ENCODE results near the gene PLEKHM3. TPM values are rescaled to one million over a fixed set of nuclear protein-coding genes. Genes with fewer than 3 reads are reported as not detected.

The PLEKHM3 gene
- total and polyA plus RNA-seq, 2 experiments from 2014 or later = 6.7 to 8.0 TPM

DNA sequence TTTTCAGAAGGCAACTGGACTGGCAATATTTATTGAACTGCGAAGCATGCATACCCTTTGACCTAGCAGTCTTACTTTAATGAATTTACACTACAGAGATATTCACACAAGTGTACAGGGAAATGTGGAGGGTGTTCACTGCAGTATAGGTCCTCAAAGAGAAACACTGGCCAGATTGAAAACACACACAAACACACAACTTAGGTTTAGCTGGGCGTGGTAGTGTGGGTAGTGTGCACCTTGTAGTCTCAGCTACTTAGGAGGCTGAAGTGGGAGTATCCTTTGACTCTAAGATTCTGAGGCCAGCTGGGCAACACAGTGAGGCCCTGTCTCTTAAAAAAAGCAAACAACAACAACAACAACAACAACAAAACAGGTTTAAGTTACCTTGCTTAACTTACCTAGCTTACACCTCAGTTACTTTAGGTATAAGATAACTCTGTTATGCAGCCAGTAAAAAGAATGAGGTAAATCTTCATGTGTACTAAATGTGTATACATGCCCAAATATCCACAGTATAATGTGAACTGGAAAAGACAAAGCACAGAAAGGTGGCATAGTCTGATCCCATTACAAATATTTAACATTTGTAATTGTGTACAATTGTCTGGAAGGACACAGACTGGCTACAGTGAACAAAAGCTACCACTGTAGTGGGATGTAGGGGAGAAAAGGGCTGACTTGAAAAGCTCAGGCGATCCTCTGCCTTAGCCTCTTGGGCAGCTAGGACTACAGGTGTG, 149.7 kb downstream of the PLEKHM3 start:
- Histone ChIP-seq H3K9me3 (ENCODE audit: low read depth) (no peaks in the 10 kb centered on the region), H3K27ac (no peak overlapping the region), H3K4me3 (no peak overlapping the region), H3K27me3 (no peaks in the 10 kb centered on the region), H3K36me3 (no peaks in the 10 kb centered on the region), H3K4me1 (ENCODE audit: low read depth) (no peaks in the 10 kb centered on the region)
- TF ChIP-seq, protein P1, sequence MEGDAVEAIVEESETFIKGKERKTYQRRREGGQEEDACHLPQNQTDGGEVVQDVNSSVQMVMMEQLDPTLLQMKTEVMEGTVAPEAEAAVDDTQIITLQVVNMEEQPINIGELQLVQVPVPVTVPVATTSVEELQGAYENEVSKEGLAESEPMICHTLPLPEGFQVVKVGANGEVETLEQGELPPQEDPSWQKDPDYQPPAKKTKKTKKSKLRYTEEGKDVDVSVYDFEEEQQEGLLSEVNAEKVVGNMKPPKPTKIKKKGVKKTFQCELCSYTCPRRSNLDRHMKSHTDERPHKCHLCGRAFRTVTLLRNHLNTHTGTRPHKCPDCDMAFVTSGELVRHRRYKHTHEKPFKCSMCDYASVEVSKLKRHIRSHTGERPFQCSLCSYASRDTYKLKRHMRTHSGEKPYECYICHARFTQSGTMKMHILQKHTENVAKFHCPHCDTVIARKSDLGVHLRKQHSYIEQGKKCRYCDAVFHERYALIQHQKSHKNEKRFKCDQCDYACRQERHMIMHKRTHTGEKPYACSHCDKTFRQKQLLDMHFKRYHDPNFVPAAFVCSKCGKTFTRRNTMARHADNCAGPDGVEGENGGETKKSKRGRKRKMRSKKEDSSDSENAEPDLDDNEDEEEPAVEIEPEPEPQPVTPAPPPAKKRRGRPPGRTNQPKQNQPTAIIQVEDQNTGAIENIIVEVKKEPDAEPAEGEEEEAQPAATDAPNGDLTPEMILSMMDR (IDR thresholded peaks at IDR 0.05; ENCODE audit: low read depth, low read length) = no peak
- DNase-seq (ENCODE audit: low read depth in 1 of 2, low spot score in 1 of 2) = no peak

DNA sequence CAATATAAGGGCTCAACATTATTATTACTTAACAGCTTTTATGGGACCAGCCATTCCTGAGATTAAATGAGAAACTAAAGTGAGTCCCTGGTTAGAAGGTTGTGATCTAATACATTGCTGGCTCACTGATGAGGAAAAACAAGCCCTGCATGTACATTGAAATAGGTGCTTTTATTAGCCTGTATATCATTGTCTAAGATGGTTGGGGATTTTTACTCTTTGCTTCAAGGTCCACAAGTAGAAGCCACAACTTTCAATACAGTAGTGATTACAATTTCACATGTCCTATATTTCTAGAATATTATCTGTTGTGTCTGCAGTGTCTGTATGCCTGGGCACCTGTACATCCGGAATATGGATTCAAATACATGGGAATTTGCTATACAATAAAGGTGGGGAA, 151.5 kb downstream of the PLEKHM3 start:
- Histone ChIP-seq H3K4me1 (ENCODE audit: low read depth) (no peaks in the 10 kb centered on the region), H3K27ac (no peak overlapping the region), H3K36me3 (no peaks in the 10 kb centered on the region), H3K4me3 (no peak overlapping the region), H3K27me3 (no peaks in the 10 kb centered on the region), H3K9me3 (ENCODE audit: low read depth) (no peaks in the 10 kb centered on the region)
- TF ChIP-seq, protein P1 (IDR thresholded peaks at IDR 0.05; ENCODE audit: low read depth, low read length) = no peak
- DNase-seq (ENCODE audit: low read depth in 1 of 2, low spot score in 1 of 2) = no peak

DNA sequence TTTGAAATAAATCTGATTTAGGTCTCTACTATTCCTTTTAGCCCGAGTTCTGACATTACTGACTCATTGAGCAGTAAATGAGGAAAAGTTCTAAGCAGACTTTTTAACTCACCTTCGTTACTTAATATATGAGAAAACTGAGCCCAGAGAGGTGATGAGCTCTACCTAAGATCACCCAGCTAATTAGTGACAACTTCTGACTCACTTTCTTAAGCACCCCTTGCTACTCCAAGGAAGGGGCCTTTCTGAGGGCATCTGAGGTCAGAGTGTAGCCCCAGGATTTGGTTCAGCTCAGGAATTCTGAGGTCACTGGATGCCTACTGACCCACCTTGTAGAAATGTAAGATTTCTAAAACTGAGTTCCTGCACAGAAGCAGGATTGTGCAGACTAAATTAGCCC, 153.4 kb downstream of the PLEKHM3 start:
- Histone ChIP-seq H3K27me3 (no peaks in the 10 kb centered on the region), H3K27ac (no peak overlapping the region), H3K9me3 (ENCODE audit: low read depth) (no peaks in the 10 kb centered on the region), H3K4me3 (no peak overlapping the region), H3K36me3 (no peaks in the 10 kb centered on the region), H3K4me1 (ENCODE audit: low read depth) (no peaks in the 10 kb centered on the region)
- TF ChIP-seq, protein P1 (IDR thresholded peaks at IDR 0.05; ENCODE audit: low read depth, low read length) = no peak
- no peak for DNase-seq (ENCODE audit: low read depth in 1 of 2, low spot score in 1 of 2)

DNA sequence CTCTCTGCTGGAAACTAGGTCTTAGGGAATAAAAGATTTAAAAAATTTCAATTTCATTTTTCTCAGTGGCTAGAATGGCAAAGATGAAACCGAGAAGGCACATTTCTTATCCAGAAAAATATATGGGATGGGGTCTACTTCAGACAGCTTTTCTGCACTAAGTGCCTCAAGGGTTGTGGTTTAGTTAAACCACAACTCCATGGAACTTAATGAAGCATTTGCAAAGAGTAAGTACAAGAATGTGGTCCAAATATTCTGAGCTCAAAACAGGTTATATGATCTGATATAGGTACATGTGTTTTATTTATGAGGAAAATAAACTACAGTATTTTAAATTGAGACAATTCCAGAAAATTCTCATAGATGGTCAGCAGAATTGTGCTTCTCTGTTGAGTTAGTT, 153.8 kb downstream of the PLEKHM3 start:
- TF ChIP-seq, protein P1 (IDR thresholded peaks at IDR 0.05; ENCODE audit: low read depth, low read length) = no peak
- Histone ChIP-seq H3K27me3 (no peaks in the 10 kb centered on the region), H3K4me1 (ENCODE audit: low read depth) (no peaks in the 10 kb centered on the region), H3K4me3 (no peak overlapping the region), H3K9me3 (ENCODE audit: low read depth) (no peaks in the 10 kb centered on the region), H3K36me3 (no peaks in the 10 kb centered on the region), H3K27ac (no peak overlapping the region)
- DNase-seq (ENCODE audit: low read depth in 1 of 2, low spot score in 1 of 2) = no peak

DNA sequence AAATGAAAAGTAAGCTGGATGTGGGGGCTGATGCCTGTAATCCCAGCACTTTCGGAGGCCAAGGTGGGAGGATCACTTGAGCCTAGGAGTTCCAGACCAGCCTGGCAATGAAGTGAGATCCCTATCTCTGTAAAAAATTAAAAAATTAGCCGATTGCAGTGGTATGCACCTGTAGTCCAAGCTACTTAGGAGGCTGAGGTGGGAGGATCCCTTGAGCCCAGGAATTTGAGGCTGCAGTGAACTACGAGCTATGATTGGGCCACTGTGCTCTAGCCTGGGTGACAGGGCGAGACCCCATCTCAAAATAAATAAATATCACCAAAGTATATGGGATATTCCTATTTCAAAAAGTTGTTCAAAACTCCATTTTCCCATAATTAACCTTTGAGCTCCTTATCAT, 154.5 kb downstream of the PLEKHM3 start:
- H3K27ac ChIP-seq = no peak overlapping the region
- no peaks in the 10 kb centered on the region for H3K4me1 ChIP-seq (ENCODE audit: low read depth)
- H3K4me3 ChIP-seq = no peak overlapping the region
- H3K27me3 ChIP-seq = no peaks in the 10 kb centered on the region
- no peak for DNase-seq (ENCODE audit: low read depth in 1 of 2, low spot score in 1 of 2)
- H3K9me3 ChIP-seq (ENCODE audit: low read depth) = no peaks in the 10 kb centered on the region
- TF ChIP-seq, protein P1 (IDR thresholded peaks at IDR 0.05; ENCODE audit: low read depth, low read length) = no peak
- no peaks in the 10 kb centered on the region for H3K36me3 ChIP-seq
